Measurements from ENCODE around the gene SH3BP5. TPM values are rescaled to one million over a fixed set of nuclear protein-coding genes. Genes with fewer than 3 reads are reported as not detected.
"Not testable (repeated sequence)": the region's sequence is repeated elsewhere in the genome, so short reads cannot be mapped to it uniquely, and the experiment has no call there.

SH3BP5 gene
- total RNA-seq, 1 donor from 2014 or later: 80.5 TPM

GRCh38 chr3:15359677-15360397 lies 27.5 kb upstream of the SH3BP5 start:
- Mint-ChIP-seq H3K4me3 (no peak overlapping the region), H3K4me1 (peaks cover 49% of the 10 kb centered on the region), H3K9me3 (no peaks in the 10 kb centered on the region), H3K36me3 (peaks cover 2% of the 10 kb centered on the region), H3K27ac (no peak overlapping the region), H3K27me3 (ENCODE audit: low read depth) (no peaks in the 10 kb centered on the region)
- DNase-seq (ENCODE audit: low spot score in 2 of 2, unreplicated experiment in 2 of 2): no peak
- no peak for TF ChIP-seq CTCF (IDR thresholded peaks at IDR 0.05; ENCODE audit: unreplicated experiment)

GRCh38 chr3:15356651-15357061 lies 24.3 kb upstream of the SH3BP5 start:
- DNase-seq (ENCODE audit: low spot score in 2 of 2, unreplicated experiment in 2 of 2); H3K4me3 Mint-ChIP-seq; H3K36me3 Mint-ChIP-seq; H3K27me3 Mint-ChIP-seq (ENCODE audit: low read depth); H3K9me3 Mint-ChIP-seq: not testable (repeated sequence)
- Mint-ChIP-seq H3K4me1 (peaks cover 23% of the 10 kb centered on the region), H3K27ac (peak overlapping the region; percentile 89)

GRCh38 chr3:15356176-15356575 lies 23.8 kb upstream of the SH3BP5 start:
- no peak overlapping the region for H3K4me3 Mint-ChIP-seq
- no peak for TF ChIP-seq CTCF (IDR thresholded peaks at IDR 0.05; ENCODE audit: unreplicated experiment)
- H3K4me1 Mint-ChIP-seq: peaks cover 18% of the 10 kb centered on the region
- peaks cover 9% of the 10 kb centered on the region for H3K9me3 Mint-ChIP-seq
- no peaks in the 10 kb centered on the region for H3K36me3 Mint-ChIP-seq
- H3K27ac Mint-ChIP-seq: peak overlapping the region; percentile 89
- no peak for DNase-seq (ENCODE audit: low spot score in 2 of 2, unreplicated experiment in 2 of 2)
- no peaks in the 10 kb centered on the region for H3K27me3 Mint-ChIP-seq (ENCODE audit: low read depth)

GRCh38 chr3:15355086-15355485 lies 22.7 kb upstream of the SH3BP5 start:
- peaks cover 15% of the 10 kb centered on the region for H3K9me3 Mint-ChIP-seq
- H3K4me1 Mint-ChIP-seq: peaks cover 11% of the 10 kb centered on the region
- no peak for DNase-seq (ENCODE audit: low spot score in 2 of 2, unreplicated experiment in 2 of 2)
- H3K27me3 Mint-ChIP-seq (ENCODE audit: low read depth): no peaks in the 10 kb centered on the region
- peaks cover 5% of the 10 kb centered on the region for H3K36me3 Mint-ChIP-seq
- TF ChIP-seq CTCF (IDR thresholded peaks at IDR 0.05; ENCODE audit: unreplicated experiment): no peak
- no peak overlapping the region for H3K4me3 Mint-ChIP-seq
- H3K27ac Mint-ChIP-seq: no peak overlapping the region

- peaks cover 5% of the 10 kb centered on the region for H3K36me3 Mint-ChIP-seq
- peaks cover 11% of the 10 kb centered on the region for H3K4me1 Mint-ChIP-seq
- DNase-seq (ENCODE audit: low spot score in 2 of 2, unreplicated experiment in 2 of 2): no peak
- no peak for TF ChIP-seq CTCF (IDR thresholded peaks at IDR 0.05; ENCODE audit: unreplicated experiment)
- H3K27me3 Mint-ChIP-seq (ENCODE audit: low read depth): no peaks in the 10 kb centered on the region
- no peak overlapping the region for H3K27ac Mint-ChIP-seq
- H3K9me3 Mint-ChIP-seq: peaks cover 21% of the 10 kb centered on the region
- H3K4me3 Mint-ChIP-seq: no peak overlapping the region
These were observed 22.1 kb upstream of the SH3BP5 start for GRCh38 chr3:15354485-15354884.

- Mint-ChIP-seq H3K4me1 (peaks cover 9% of the 10 kb centered on the region), H3K4me3 (no peak overlapping the region)
These were observed 17.8 kb upstream of the SH3BP5 start for GRCh38 chr3:15350141-15350540.

GRCh38 chr3:15349438-15349837 lies 17.1 kb upstream of the SH3BP5 start:
- DNase-seq (ENCODE audit: low spot score in 2 of 2, unreplicated experiment in 2 of 2); H3K36me3 Mint-ChIP-seq: not testable (repeated sequence)

More at GRCh38 chr3:15350141-15350540, 17.8 kb upstream of the SH3BP5 start:
- TF ChIP-seq CTCF (IDR thresholded peaks at IDR 0.05; ENCODE audit: unreplicated experiment): no peak
- H3K27me3 Mint-ChIP-seq (ENCODE audit: low read depth): no peaks in the 10 kb centered on the region
- H3K36me3 Mint-ChIP-seq: peaks cover 5% of the 10 kb centered on the region
- DNase-seq (ENCODE audit: low spot score in 2 of 2, unreplicated experiment in 2 of 2): no peak
- no peak overlapping the region for H3K27ac Mint-ChIP-seq
- H3K9me3 Mint-ChIP-seq: peaks cover 22% of the 10 kb centered on the region

More at GRCh38 chr3:15349438-15349837, 17.1 kb upstream of the SH3BP5 start:
- peaks cover 22% of the 10 kb centered on the region for H3K9me3 Mint-ChIP-seq
- not testable (repeated sequence) for H3K4me1 Mint-ChIP-seq; H3K4me3 Mint-ChIP-seq; H3K27me3 Mint-ChIP-seq (ENCODE audit: low read depth); H3K27ac Mint-ChIP-seq

Data from mesothelial cell of epicardium (in vitro differentiated cells).